NCI-H510A treated with DMSO at 0.1 percent for 48 hours (cell line): ENCODE results near the gene HOXD3.

ENCODE experiments used
- DNase-seq: peaks from one replicate; lab custom pipeline; 2025; lab: John Stamatoyannopoulos, UW

Gene HOXD3

DNA sequence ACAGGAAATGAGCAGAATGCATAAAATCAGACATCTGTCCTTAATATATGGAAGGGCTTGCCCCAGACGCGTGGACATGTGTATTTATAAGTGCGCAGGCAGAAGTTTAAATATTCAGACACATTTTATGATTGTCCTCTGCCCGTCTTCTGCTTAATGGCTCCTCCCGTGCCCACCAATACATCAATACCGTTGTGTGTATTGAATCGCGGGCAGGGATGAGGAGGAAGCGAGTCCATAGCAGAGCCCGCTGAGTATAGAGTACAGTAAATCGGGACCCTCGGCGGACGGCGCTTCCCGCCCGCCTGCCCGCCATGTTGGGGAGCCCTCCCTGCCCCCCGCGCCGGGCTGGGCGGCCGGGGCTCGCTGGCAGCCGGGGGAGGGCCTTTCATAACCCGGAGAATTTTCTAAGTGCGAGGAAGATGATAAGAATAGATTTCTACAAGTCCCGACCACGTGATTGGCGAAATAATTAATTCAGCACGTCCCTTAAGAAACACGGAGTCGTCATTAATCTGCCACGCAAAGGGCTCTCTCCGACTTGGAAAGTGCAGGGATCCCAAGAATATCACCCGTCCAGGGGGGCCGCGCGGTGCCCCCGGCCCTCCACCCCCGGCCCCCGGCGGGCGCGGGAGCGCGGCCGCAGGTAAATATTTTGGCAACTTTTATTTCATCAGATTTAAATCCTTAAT is at the start of gene HOXD3:
Gene HOXD3 (plus strand): TSS at position 501 of the 692 bp plus-strand sequence. CDS start 11,808 bp downstream, outside the sequence.
- DNase-seq, result peak; percentile 43

DNA sequence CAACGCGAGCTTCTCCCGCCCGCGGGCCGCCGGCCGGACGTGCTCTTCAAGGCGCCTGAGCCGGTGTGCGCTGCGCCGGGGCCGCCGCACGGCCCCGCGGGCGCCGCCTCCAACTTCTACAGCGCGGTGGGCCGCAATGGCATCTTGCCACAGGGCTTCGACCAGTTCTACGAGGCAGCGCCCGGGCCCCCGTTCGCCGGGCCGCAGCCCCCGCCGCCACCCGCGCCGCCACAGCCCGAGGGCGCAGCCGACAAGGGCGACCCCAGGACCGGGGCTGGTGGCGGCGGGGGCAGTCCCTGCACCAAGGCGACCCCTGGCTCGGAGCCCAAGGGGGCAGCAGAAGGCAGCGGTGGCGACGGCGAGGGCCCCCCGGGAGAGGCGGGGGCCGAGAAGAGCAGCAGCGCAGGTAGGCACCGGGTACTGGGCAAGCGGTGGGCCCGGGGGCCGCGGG is 49.4 kb upstream of the HOXD3 start:
- no peak for DNase-seq

DNA sequence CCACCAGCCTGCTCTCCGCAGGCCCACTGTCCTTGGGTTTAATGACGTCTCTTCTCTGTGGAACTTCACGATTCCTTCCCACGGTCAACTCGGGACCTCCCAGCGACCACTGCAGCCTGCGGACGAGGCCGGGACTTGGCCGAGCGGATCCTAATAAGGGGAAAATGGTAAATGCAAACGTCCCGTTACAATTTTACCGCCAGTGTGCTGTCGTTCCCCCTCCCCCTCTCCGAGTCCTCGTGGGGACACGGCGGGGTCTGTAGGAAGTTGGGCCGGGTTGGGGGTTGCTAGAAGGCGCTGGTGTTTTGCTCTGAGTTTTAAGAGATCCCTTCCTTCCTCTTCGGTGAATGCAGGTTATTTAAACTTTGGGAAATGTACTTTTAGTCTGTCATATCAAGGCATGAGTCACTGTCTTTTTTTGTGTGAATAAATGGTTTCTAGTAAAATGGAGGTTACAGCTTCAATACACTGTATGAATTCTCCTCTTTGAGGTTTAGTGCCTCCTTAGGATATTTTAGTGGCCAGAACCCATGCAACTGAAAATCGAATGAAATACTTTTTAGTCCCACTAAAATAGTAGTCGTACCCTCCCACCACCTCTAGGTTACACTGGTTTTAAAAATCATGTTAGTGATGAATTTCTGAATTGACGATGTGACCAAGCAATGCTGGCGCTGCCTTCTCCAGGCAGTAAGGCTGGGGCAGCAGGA is 47.8 kb upstream of the HOXD3 start:
- no peak for DNase-seq

DNA sequence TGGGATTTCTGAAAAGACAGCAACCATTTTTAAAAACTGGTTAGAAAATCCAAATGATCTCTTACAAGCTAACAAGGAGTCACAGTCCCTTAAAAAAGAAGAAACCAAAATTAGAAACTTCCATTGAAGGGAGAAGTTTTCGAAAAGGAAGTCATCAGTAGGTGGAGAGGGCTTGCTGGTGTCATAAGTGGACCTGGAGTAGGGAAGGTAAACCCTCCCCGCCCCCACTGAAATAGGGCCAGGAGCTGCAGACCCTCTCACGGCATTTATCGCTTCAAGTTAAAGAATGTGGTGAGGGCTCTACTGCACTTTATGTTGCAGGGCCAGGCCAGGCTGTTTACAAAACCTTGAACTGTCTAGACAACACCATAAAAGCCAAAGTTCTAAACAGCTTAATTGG is 47.2 kb upstream of the HOXD3 start:
- DNase-seq, result no peak

DNA sequence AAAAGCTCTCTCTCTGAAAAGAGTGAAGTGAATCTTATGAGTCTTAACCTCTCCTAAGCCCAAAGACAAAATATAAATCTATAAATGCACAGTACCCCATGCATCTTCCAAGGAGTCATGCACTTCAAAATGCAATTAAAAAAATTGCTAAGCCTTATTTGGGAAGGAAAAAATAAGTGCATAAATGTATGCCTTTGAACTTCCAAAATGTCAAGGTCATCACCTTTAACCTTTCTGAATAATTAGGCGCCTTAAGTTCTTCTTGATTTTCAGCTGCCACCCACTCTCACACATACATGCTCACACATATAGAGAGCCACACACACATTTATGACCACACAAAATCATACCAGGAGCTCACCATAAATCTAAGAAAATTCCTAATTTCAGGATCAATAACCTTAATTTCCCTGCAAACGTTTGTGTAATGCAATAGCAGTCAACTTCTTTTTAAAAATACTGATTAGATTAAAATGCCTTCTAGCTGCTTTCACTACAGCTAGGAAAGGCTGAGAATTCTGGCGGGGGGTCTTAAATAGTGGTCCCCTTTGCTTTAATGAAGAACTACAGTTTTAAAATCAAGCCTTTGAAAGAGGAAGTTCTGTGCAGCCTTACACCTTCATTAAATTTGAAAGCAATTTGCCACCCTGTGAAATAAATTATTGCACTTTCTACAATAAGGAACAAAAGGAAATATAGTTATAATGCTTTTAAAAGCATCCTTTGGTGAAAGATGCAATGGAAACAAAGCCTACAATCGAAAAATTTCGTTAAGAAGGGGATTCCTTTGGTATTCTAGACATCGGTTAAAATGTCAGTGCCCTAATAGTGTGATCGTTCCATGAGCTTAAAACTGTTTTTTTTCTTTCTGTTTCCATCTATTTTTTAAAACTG is 46.4 kb upstream of the HOXD3 start:
- no peak for DNase-seq

DNA sequence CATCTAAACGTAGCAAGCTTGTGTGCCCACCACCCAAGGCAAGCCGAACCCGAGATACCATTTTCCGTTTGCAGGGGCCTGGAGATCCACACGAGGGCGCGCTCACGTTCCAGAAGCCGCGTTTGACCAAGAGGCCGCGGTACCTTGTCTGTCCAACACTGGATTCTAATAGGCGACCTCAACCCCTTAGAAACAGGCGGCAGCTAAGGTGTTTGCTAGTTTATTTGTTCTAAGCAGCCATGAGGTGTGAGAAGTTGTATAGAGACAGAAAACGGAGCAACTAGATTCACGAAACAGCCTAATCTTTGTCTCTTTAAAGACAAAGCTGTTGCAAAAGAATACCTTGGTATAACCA is 45.8 kb upstream of the HOXD3 start:
- DNase-seq, result peak; percentile 86

DNA sequence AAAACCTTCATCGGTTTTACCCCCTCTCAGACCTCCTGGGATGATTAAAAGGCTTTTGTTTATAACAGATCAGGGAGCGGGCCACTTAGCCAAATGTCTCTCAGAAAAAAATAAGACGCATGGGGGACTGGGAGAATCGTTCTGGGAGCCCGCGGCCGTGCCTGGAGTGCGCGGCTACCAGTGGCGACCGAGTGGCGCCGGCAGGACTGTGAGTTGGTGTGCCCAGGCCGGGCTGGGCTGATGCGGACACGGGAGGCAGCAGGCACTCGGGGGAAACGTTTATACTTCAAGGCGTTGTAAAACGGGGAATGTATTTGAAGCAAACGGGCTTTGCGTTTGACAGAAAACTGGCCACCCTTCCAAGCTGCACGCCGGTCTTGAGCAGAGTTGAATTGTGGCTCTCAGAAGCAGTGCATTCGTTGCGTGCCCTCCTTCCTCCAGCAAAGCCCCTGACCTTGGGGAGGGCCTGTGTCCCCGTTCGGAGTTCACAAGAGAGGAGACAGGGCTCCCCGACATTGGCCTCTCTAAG is 45.2 kb upstream of the HOXD3 start:
- DNase-seq, result no peak

DNA sequence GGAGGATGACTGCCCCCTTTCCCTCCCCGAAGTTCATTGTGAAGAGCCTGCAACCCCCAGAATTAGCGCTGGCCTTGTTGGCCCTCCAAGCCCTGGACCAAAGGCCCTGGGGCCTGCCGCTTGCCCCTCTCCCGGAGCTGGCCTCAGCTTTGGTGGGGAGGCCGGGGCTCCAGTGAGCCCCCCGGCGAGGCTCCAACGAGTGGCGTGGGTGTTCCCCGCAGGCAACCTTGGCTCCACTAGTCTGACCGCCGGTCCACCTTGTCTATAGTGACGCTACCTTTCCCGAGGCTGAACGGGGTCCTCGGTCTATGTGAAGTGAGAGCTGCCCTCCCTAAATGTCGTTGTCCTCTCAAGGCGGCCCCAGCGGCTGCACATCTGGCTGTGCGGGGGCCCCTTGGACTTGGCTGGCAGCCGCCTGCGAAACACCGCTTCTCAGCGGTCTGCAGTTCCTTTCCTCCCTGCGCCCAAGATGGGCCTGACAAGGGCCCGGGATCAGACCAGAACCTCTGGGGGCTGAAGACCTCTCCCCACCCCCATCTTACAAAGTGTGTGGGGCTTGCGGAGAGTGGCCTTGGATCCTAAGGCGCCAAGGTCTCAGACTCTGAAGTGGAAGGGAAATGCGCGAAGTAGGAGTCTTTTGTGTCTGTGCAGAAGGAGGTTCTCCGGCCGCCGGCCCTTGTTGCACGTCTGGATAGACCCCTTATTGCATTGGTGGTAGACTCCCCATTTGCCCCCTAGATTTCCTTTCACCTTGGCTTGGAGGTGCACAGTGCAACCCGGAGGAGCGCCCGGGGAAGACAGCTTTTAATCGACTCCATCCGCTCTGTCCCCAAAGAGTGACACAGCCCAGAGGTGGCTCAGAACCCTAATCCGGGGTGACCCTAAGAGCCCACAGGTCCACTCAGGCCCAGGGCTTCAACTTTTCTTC is 44.5 kb upstream of the HOXD3 start:
- no peak for DNase-seq

DNA sequence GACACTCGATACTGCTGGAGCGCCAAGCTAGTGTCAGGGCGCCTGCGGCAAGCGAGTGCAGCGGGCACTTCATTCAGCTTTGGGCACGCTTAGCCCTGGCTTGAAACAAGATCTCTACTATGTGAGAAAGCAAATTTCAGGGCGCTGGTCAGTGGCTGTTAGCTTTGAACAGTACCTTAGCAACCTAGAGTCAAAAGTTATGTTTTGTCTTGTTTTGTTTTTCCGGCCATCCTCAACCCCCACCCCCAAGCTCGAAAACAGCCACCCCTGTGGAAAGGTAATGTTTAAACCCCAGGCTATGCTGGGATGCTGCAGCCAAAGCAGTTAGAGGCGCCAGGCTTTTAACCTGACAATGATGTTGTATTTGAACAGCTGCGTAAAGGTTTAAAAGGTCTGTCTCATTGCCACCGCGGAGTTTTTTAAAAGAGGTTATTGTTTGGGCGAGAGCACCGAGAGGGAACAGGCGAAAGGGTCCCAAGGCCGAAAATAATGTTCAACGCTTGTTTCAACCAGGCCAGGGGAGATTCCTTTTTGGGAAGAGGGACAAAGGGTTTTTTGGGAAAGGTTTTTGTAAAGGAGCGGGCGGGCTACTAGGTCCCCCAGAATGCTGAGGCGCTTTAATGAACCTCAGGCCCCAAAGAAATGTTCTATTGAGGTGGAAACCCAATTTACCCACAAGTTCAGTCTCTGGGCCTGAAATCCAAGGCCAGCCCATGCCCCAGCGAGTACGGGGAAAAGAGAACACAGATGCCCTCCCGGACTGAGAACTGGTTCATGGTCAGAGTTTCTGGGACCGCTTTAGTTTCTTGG is 42.8 kb upstream of the HOXD3 start:
- DNase-seq, result peak; percentile 90

DNA sequence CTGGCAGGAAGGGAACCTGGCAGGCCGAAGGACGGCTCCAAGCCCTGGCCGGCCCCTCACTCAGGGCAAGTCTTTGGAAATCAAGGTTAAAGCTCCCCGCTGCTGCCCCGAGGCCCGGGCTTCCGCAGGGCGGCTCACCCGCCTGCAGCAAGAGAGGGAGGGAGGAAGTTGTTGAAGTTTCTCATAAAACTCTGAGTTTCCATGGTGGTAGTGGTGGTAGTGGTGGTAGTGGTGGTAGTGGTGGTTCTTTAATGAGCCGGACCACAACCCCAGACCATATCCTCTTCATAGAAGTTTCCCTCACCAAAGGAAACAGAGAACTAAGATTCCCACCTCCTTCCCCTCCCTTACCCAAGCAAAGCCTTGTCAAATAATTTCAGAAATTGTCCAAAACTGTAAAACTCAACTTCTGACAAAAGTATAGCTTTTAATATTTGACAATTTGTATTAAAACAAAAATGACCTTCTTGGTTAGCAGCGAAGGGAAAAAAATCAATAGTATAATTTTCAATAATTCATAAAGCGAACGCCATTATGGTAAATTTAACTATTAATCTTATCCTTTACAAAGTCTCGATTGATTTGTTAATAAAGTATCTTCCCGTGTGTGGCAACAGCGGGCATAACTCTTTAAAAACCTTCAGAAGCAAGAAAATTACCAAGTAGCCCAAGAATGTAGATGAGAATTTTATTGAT is 42.0 kb upstream of the HOXD3 start:
- DNase-seq, result no peak

DNA sequence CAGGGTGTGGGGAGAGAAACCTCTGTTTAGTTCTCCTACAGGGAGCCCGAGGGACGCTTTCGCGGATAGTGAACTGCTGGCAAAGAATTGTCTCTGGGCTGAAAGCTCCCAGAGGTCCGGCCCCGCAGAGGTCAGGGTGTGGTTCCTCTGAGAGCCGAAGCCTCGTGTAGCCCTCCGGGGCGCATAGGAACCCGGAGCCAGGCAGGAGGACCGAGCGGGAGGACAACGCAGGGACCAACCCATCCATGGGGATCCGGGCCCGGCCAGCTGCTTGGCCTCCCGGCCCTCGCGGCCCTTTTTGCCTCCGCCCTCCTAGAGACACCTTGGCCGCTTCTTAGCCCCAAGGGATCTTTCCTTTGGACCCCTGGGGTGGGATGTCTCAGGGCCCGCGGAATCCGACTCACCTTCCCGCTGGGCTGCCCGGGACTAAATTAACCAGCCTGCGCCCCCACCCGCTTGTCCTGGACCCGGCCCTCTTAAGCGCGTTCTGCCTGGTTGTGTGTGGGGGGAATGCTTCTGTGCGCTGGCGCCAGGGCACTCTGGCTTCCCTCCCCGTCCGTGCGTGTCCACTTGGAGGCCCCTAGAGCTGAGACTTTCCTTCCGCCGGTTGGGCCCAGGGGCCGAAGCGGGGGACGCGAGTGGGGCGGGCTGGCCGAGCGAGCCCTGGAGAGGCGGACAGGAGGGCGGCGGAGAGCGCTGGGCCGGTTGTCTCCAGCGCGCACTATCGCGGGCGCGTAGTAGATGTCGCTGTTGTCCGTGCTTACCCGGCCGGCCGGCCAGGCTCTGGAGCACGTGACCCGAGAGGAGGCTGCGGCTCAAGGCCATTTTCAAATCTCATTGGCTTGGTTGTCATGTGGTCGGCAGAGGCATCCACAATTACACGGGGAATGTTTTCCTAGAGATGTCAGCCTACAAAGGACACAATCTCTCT is 41.0 kb upstream of the HOXD3 start, which contains the start of gene HOXD10:
Gene HOXD10 (plus strand): TSS at position 896 of the 931 bp plus-strand sequence. CDS start 56 bp downstream, outside the sequence.
- DNase-seq, result no peak

DNA sequence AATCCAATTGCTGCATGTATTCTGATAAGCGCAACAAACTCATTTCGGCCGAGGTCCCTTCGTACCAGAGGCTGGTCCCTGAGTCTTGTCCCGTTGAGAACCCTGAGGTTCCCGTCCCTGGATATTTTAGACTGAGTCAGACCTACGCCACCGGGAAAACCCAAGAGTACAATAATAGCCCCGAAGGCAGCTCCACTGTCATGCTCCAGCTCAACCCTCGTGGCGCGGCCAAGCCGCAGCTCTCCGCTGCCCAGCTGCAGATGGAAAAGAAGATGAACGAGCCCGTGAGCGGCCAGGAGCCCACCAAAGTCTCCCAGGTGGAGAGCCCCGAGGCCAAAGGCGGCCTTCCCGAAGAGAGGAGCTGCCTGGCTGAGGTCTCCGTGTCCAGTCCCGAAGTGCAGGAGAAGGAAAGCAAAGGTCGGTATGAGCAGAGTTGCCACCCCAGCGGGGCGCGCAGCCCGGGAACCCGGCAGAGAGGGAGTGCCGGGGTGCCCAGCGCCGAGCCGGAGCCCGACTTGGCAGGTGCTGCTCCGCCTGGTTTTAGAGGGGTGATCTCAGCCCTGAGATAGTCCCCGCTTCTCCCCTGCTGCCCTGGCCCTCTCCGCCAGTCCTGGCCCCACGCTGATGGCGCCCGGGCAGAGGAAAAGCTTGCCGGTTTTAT is 39.8 kb upstream of the HOXD3 start:
- DNase-seq, result no peak

DNA sequence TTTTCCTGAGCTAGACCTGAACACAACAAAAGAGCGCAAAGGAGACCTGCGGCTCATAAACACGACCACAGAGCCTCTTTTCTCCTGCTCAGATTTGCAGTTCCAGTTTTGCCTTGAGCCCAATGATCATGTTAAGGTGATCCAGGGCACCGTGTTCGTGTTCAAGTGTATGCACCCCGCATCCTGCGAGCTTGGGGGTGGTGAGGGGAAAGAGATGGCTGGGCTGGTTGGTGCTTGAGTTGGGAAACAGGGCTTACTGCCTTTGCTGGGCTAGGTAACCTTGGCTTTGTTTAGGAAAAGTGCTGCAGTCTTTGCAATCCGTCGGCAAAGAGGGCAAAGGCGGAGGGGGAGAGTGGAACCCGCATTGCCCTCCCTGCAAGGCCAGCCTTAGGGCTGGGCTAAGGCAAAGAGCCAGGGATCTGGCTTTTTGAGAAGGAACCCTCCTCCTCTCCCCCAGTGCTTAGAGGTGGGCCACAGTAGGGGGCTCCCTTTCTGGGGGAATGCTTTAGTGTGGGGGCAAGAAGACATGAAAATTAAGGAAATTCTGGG is 39.2 kb upstream of the HOXD3 start:
- no peak for DNase-seq

DNA sequence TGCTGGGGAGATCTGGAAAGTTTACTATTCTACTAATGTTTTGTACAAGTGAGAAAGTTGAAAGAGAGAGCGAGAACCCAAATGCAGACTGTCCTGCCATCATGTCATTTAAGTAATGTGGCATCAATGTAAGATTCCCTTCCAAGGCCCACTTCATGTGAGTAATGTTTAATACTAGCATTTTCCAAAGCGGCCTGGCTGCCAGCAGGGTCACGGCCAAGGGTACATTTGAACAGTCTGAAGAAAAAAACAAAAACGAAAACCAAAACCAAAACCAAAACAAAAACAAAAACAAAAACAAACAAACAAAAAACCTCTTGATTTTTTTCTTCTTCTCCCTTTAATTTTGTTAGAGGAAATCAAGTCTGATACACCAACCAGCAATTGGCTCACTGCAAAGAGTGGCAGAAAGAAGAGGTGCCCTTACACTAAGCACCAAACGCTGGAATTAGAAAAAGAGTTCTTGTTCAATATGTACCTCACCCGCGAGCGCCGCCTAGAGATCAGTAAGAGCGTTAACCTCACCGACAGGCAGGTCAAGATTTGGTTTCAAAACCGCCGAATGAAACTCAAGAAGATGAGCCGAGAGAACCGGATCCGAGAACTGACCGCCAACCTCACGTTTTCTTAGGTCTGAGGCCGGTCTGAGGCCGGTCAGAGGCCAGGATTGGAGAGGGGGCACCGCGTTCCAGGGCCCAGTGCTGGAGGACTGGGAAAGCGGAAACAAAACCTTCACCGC is 38.3 kb upstream of the HOXD3 start:
- DNase-seq, result peak; percentile 65

DNA sequence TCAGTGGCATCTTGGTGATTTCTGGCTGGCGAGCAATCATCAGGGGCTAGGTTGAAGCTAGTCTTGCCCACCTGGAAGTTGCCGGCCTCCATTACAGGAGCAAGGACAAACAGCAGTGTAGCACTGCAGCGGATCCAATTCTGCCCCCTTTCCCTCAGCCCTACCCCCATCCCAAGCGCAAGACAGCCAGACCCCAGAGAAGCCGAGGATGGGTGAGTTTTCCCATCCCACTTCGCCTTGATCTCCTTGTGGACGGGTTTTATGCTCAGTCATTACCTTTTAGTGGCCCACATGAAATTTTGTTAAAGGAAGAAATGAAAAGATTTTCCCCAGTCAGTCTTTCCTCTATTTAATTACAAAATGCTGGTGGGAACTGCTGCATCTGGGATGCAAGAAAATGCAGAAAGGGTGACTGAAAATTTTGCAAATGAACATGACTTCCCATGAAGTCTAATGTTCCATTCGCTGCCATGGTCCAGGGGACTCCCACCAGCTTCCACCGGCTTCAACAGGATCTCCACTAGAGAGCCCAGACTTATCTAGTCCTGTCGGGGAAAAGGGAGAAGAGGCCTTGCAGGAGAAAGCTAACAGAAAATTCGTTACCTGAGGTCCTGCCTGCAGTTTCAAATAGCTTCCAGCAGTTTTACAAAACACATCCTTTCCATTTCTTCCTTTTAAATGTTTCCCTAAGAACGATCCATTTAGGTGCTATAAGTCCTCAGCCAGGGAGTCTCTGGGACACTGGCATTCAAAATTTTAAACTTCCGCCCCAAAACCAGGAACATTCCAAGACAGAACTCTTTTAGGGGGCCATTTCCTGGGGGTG is 36.5 kb upstream of the HOXD3 start:
- no peak for DNase-seq
